ENCODE results near the gene NT5C1B. TPM values are rescaled to one million over a fixed set of nuclear protein-coding genes. Genes with fewer than 3 reads are reported as not detected.
"Not testable (repeated sequence)": the region's sequence is repeated elsewhere in the genome, so short reads cannot be mapped to it uniquely, and the experiment has no call there.

The NT5C1B gene
- total RNA-seq, result not detected
- under 1 TPM; 0.11 to 0.73 (median 0.37) TPM for polyA plus RNA-seq (ENCODE audit: insufficient read depth in 1 of 8, insufficient read length in 8 of 8, low replicate concordance in 1 of 8)
- long read RNA-seq, donor 1, result 0 reads
- long read RNA-seq, donor 2, result 0 reads
- long read RNA-seq, donor 3, result 0 reads
- long read RNA-seq, donor 4, result 0 reads
- long read RNA-seq, donor 5, result 0 reads
- long read RNA-seq, donor 6, result 0 reads
- long read RNA-seq, donor 7, result 0 reads
- long read RNA-seq, donor 8, result 0 reads
- long read RNA-seq, donor 9, result 0 reads
- long read RNA-seq, donor 10, result 0 reads
- long read RNA-seq, donor 11, result 0 reads

- no peak within 1 kb of the TSS for H3K4me3 ChIP-seq (ENCODE audit: low read length)
- no peaks in the 10 kb centered on the region for H3K27me3 ChIP-seq (ENCODE audit: control insufficient read depth, insufficient read depth, low read length)
- H3K27ac ChIP-seq (ENCODE audit: low read length), result no peak within 1 kb of the TSS
- no peak for DNase-seq
- no peaks in the 10 kb centered on the region for H3K36me3 ChIP-seq (ENCODE audit: control insufficient read depth, insufficient read depth, low read length)
- peaks cover 4% of the 10 kb centered on the region for H3K9me3 ChIP-seq (replicated peaks; ENCODE audit: control insufficient read depth, low read depth, low read length)
- no CpG with 5 or more reads among the region's 1 CpG for WGBS (ENCODE audit: insufficient coverage)
- H3K4me1 ChIP-seq (ENCODE audit: control insufficient read depth, insufficient read depth, low read length), result no peaks in the 10 kb centered on the region
Measured at GRCh38 chr2:18589354-18589753, at the start of gene NT5C1B. Gene NT5C1B, minus strand, starts transcription at chr2:18589569. Its CDS starts 101 bp downstream, at chr2:18589468.

- WGBS (ENCODE audit: insufficient coverage), result 80% methylated on average over 1 of the region's 1 CpG
- H3K4me1 ChIP-seq (ENCODE audit: control insufficient read depth, insufficient read depth, low read length), result no peaks in the 10 kb centered on the region
- H3K9me3 ChIP-seq (replicated peaks; ENCODE audit: control insufficient read depth, low read depth, low read length), result peaks cover 6% of the 10 kb centered on the region
- H3K27ac ChIP-seq (ENCODE audit: low read length), result no peak overlapping the region
- DNase-seq, result no peak
- no peak overlapping the region for H3K4me3 ChIP-seq (ENCODE audit: low read length)
- H3K27me3 ChIP-seq (ENCODE audit: control insufficient read depth, insufficient read depth, low read length), result no peaks in the 10 kb centered on the region
- H3K36me3 ChIP-seq (ENCODE audit: control insufficient read depth, insufficient read depth, low read length), result no peaks in the 10 kb centered on the region
Measured at GRCh38 chr2:18637196-18637595, 47.8 kb upstream of the NT5C1B start.

GRCh38 chr2:18632699-18633098, 43.3 kb upstream of the NT5C1B start:
- H3K4me1 ChIP-seq (ENCODE audit: control insufficient read depth, insufficient read depth, low read length); DNase-seq; H3K36me3 ChIP-seq (ENCODE audit: control insufficient read depth, insufficient read depth, low read length); H3K9me3 ChIP-seq (replicated peaks; ENCODE audit: control insufficient read depth, low read depth, low read length); H3K27ac ChIP-seq (ENCODE audit: low read length); H3K27me3 ChIP-seq (ENCODE audit: control insufficient read depth, insufficient read depth, low read length); H3K4me3 ChIP-seq (ENCODE audit: low read length): not testable (repeated sequence)
- no CpG with 5 or more reads among the region's 3 CpGs for WGBS (ENCODE audit: insufficient coverage)

GRCh38 chr2:18630941-18631340, 41.6 kb upstream of the NT5C1B start:
- Histone ChIP-seq H3K4me1 (ENCODE audit: control insufficient read depth, insufficient read depth, low read length) (no peaks in the 10 kb centered on the region), H3K36me3 (ENCODE audit: control insufficient read depth, insufficient read depth, low read length) (no peaks in the 10 kb centered on the region), H3K27me3 (ENCODE audit: control insufficient read depth, insufficient read depth, low read length) (no peaks in the 10 kb centered on the region), H3K4me3 (ENCODE audit: low read length) (no peak overlapping the region), H3K27ac (ENCODE audit: low read length) (no peak overlapping the region), H3K9me3 (replicated peaks; ENCODE audit: control insufficient read depth, low read depth, low read length) (peaks cover 3% of the 10 kb centered on the region)
- no peak for DNase-seq

GRCh38 chr2:18630541-18630940, 41.2 kb upstream of the NT5C1B start:
- DNase-seq, result no peak
- Histone ChIP-seq H3K9me3 (replicated peaks; ENCODE audit: control insufficient read depth, low read depth, low read length) (peaks cover 3% of the 10 kb centered on the region), H3K4me1 (ENCODE audit: control insufficient read depth, insufficient read depth, low read length) (no peaks in the 10 kb centered on the region), H3K27ac (ENCODE audit: low read length) (no peak overlapping the region), H3K27me3 (ENCODE audit: control insufficient read depth, insufficient read depth, low read length) (no peaks in the 10 kb centered on the region), H3K36me3 (ENCODE audit: control insufficient read depth, insufficient read depth, low read length) (no peaks in the 10 kb centered on the region), H3K4me3 (ENCODE audit: low read length) (no peak overlapping the region)
- WGBS (ENCODE audit: insufficient coverage), result 80% methylated on average over 1 of the region's 1 CpG

- H3K27me3 ChIP-seq (ENCODE audit: control insufficient read depth, insufficient read depth, low read length), result no peaks in the 10 kb centered on the region
- H3K36me3 ChIP-seq (ENCODE audit: control insufficient read depth, insufficient read depth, low read length), result no peaks in the 10 kb centered on the region
- no peak overlapping the region for H3K4me3 ChIP-seq (ENCODE audit: low read length)
- DNase-seq, result peak; percentile 28
- no peak overlapping the region for H3K27ac ChIP-seq (ENCODE audit: low read length)
- H3K4me1 ChIP-seq (ENCODE audit: control insufficient read depth, insufficient read depth, low read length), result no peaks in the 10 kb centered on the region
- peaks cover 3% of the 10 kb centered on the region for H3K9me3 ChIP-seq (replicated peaks; ENCODE audit: control insufficient read depth, low read depth, low read length)
Measured at GRCh38 chr2:18630101-18630500, 40.7 kb upstream of the NT5C1B start.

GRCh38 chr2:18626958-18627650, 37.7 kb upstream of the NT5C1B start:
- Histone ChIP-seq H3K4me1 (ENCODE audit: control insufficient read depth, insufficient read depth, low read length) (no peaks in the 10 kb centered on the region), H3K36me3 (ENCODE audit: control insufficient read depth, insufficient read depth, low read length) (no peaks in the 10 kb centered on the region), H3K27ac (ENCODE audit: low read length) (no peak overlapping the region), H3K9me3 (replicated peaks; ENCODE audit: control insufficient read depth, low read depth, low read length) (no peaks in the 10 kb centered on the region), H3K27me3 (ENCODE audit: control insufficient read depth, insufficient read depth, low read length) (no peaks in the 10 kb centered on the region), H3K4me3 (ENCODE audit: low read length) (no peak overlapping the region)
- DNase-seq, result no peak
- WGBS (ENCODE audit: insufficient coverage), result 100% methylated on average over 1 of the region's 2 CpGs

GRCh38 chr2:18626256-18626668, 36.9 kb upstream of the NT5C1B start:
- Histone ChIP-seq H3K9me3 (replicated peaks; ENCODE audit: control insufficient read depth, low read depth, low read length) (no peaks in the 10 kb centered on the region), H3K36me3 (ENCODE audit: control insufficient read depth, insufficient read depth, low read length) (no peaks in the 10 kb centered on the region), H3K27me3 (ENCODE audit: control insufficient read depth, insufficient read depth, low read length) (no peaks in the 10 kb centered on the region), H3K4me1 (ENCODE audit: control insufficient read depth, insufficient read depth, low read length) (no peaks in the 10 kb centered on the region), H3K4me3 (ENCODE audit: low read length) (no peak overlapping the region), H3K27ac (ENCODE audit: low read length) (no peak overlapping the region)
- peak; percentile 75 for DNase-seq
- WGBS (ENCODE audit: insufficient coverage), result no CpG with 5 or more reads among the region's 2 CpGs

- no peak for DNase-seq
- Histone ChIP-seq H3K27me3 (ENCODE audit: control insufficient read depth, insufficient read depth, low read length) (no peaks in the 10 kb centered on the region), H3K36me3 (ENCODE audit: control insufficient read depth, insufficient read depth, low read length) (no peaks in the 10 kb centered on the region), H3K4me3 (ENCODE audit: low read length) (no peak overlapping the region), H3K27ac (ENCODE audit: low read length) (no peak overlapping the region), H3K9me3 (replicated peaks; ENCODE audit: control insufficient read depth, low read depth, low read length) (no peaks in the 10 kb centered on the region), H3K4me1 (ENCODE audit: control insufficient read depth, insufficient read depth, low read length) (no peaks in the 10 kb centered on the region)
- no CpG with 5 or more reads among the region's 3 CpGs for WGBS (ENCODE audit: insufficient coverage)
Measured at GRCh38 chr2:18625563-18625962, 36.2 kb upstream of the NT5C1B start.

- Histone ChIP-seq H3K9me3 (replicated peaks; ENCODE audit: control insufficient read depth, low read depth, low read length) (no peaks in the 10 kb centered on the region), H3K4me3 (ENCODE audit: low read length) (no peak overlapping the region), H3K36me3 (ENCODE audit: control insufficient read depth, insufficient read depth, low read length) (no peaks in the 10 kb centered on the region), H3K27me3 (ENCODE audit: control insufficient read depth, insufficient read depth, low read length) (no peaks in the 10 kb centered on the region), H3K4me1 (ENCODE audit: control insufficient read depth, insufficient read depth, low read length) (no peaks in the 10 kb centered on the region), H3K27ac (ENCODE audit: low read length) (no peak overlapping the region)
- no peak for DNase-seq
Measured at GRCh38 chr2:18623782-18624181, 34.4 kb upstream of the NT5C1B start.

Measured in muscle of leg (tissue), 16 donors.